Activated CD8-positive, alpha-beta memory T cell treated with anti-CD3 and anti-CD28 coated beads for 48 hours (primary cell): ENCODE measurements around the gene COL26A1.

ENCODE experiments used
- DNase-seq, 3 experiments: peaks; one replicate each; pipeline ENCODE4 v3.0.0-alpha.2; 2020; ENCODE audit warnings: low read depth in 2 of 3, low spot score in 2 of 3

Gene COL26A1

GRCh38 chr7:101563943-101564777 lies 201.5 kb downstream of the COL26A1 start:
- DNase-seq: no peak

- no peak for DNase-seq
Observed at GRCh38 chr7:101564778-101565211, 202.1 kb downstream of the COL26A1 start.

GRCh38 chr7:101565601-101566209 lies 203.0 kb downstream of the COL26A1 start:
- DNase-seq: no peak

- no peak for DNase-seq
Observed at GRCh38 chr7:101567230-101567629, 204.6 kb downstream of the COL26A1 start.

- DNase-seq: no peak
Observed at GRCh38 chr7:101572156-101572555, 209.5 kb downstream of the COL26A1 start.

GRCh38 chr7:101575168-101575567 lies 212.5 kb downstream of the COL26A1 start:
- no peak for DNase-seq

- DNase-seq: no peak
Observed at GRCh38 chr7:101575721-101576120, 213.0 kb downstream of the COL26A1 start.

GRCh38 chr7:101576998-101577397 lies 214.3 kb downstream of the COL26A1 start:
- no peak for DNase-seq

- DNase-seq: no peak
Observed at GRCh38 chr7:101578552-101578951, 215.9 kb downstream of the COL26A1 start.

GRCh38 chr7:101580596-101580995 lies 217.9 kb downstream of the COL26A1 start:
- DNase-seq: no peak

- DNase-seq: no peak
Observed at GRCh38 chr7:101581891-101582290, 219.2 kb downstream of the COL26A1 start.

- no peak for DNase-seq
Observed at GRCh38 chr7:101582971-101583370, 220.3 kb downstream of the COL26A1 start.

- DNase-seq: no peak
Observed at GRCh38 chr7:101586078-101586905, 223.6 kb downstream of the COL26A1 start.

GRCh38 chr7:101586906-101587677 lies 224.4 kb downstream of the COL26A1 start:
- no peak for DNase-seq

- DNase-seq: no peak
Observed at GRCh38 chr7:101588131-101588935, 225.7 kb downstream of the COL26A1 start.

- DNase-seq: no peak
Observed at GRCh38 chr7:101589052-101589451, 226.4 kb downstream of the COL26A1 start.

- no peak for DNase-seq
Observed at GRCh38 chr7:101589976-101590662, 227.4 kb downstream of the COL26A1 start.

- no peak for DNase-seq
Observed at GRCh38 chr7:101590663-101591435, 228.2 kb downstream of the COL26A1 start.

GRCh38 chr7:101591504-101591903 lies 228.8 kb downstream of the COL26A1 start:
- no peak for DNase-seq
